Measurements from ENCODE around the gene ZNF823.
A peak's percentile ranks its signal among the peaks of the same experiment; 100 is the strongest.
"Not testable (repeated sequence)": the region's sequence is repeated elsewhere in the genome, so short reads cannot be mapped to it uniquely, and the experiment has no call there.

Gene ZNF823

DNA sequence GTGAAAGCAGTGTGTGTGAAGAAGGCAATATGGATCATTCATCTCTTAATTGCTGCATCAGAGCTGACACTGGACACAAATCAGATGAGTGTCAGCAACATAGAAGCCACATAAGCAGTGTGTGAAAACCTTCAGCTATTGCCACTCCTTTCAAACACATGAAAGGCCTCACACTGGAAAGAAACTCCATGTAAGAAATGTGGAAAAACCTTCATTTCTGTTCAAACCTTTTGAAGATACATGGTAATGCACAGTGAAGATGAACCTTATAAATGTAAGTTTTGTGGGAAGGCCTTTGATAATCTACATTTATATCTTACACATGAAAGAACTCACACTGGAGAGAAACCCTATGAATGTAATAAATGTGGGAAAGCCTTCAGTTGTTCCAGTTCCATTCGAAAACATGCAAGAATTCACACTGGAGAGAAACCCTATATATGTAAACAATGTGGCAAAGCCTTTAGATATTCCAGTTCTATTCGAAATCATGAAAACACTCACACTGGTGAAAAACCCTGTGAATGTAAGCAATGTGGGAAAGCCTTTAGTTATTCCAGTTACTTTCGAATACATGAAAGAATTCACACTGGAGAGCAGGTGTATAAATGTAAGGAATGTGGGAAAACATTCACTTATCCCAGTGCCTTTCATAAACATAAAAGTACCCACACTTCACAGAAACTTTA, 53.6 kb downstream of the ZNF823 start:
- Histone ChIP-seq H3K4me3 (ENCODE audit: low read length in 2 of 2) (no peak overlapping the region), H3K36me3 (ENCODE audit: control insufficient read depth in 2 of 2, insufficient read depth in 2 of 2, low read length in 2 of 2) (no peaks in the 10 kb centered on the region), H3K9ac (ENCODE audit: low read depth in 1 of 2, low read length in 2 of 2) (no peak overlapping the region), H3K4me1 (ENCODE audit: control insufficient read depth in 2 of 2, insufficient read depth in 2 of 2, low read length in 2 of 2) (no peaks in the 10 kb centered on the region), H3K9me3 (ENCODE audit: control insufficient read depth in 2 of 2, low read length in 2 of 2) (peaks cover 14 to 16% of the 10 kb centered on the region in 2 donors), H3K27ac (ENCODE audit: low read depth in 2 of 2, low read length in 2 of 2) (no peak overlapping the region), H3K27me3 (ENCODE audit: control insufficient read depth in 2 of 2, insufficient read depth in 2 of 2, low read length in 2 of 2) (no peaks in the 10 kb centered on the region)

DNA sequence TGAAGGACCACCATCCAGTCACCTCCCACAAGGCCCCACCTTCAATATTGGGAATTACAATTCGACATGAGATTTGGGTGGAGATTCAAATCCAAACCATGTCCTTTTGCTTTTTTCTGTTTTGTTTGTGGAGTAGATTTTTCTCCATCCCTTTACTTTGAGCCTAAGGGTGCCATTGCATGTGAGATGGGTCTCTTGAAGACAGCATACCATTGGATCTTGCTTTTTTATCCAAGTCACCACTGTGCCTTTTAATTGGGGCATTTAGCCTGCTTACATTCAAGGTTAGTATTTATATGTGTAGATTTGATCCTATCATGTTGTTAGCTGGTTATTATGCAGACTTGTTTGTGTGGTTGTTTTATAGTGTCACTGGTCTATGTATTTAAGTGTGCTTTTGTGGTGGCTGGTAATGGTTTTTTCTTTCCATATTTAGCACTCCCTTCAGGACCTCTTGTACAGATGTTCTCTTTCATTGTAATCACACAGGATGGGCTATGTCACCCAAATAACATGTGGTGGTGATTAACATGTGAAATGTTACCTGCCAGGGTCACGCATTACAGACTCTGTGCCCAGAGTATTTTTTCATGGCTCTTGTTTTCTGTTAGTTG, 58.0 kb downstream of the ZNF823 start:
- peaks cover 13 to 14% of the 10 kb centered on the region in 2 donors for H3K9me3 ChIP-seq (ENCODE audit: control insufficient read depth in 2 of 2, low read length in 2 of 2)

GRCh38 chr19:11678504-11678903, 60.2 kb downstream of the ZNF823 start:
- no peaks in the 10 kb centered on the region for H3K36me3 ChIP-seq (ENCODE audit: control insufficient read depth in 2 of 2, insufficient read depth in 2 of 2, low read length in 2 of 2)
- H3K9ac ChIP-seq (ENCODE audit: low read depth in 1 of 2, low read length in 2 of 2): no peak overlapping the region
- no peak overlapping the region for H3K27ac ChIP-seq (ENCODE audit: low read depth in 2 of 2, low read length in 2 of 2)
- H3K4me3 ChIP-seq (ENCODE audit: low read length in 2 of 2): no peak overlapping the region
- no peaks in the 10 kb centered on the region for H3K4me1 ChIP-seq (ENCODE audit: control insufficient read depth in 2 of 2, insufficient read depth in 2 of 2, low read length in 2 of 2)
- H3K9me3 ChIP-seq (ENCODE audit: control insufficient read depth in 2 of 2, low read length in 2 of 2): peaks cover 0 to 11% of the 10 kb centered on the region in 2 donors
- no peaks in the 10 kb centered on the region for H3K27me3 ChIP-seq (ENCODE audit: control insufficient read depth in 2 of 2, insufficient read depth in 2 of 2, low read length in 2 of 2)

More for the DNA sequence above, 58.0 kb downstream of the ZNF823 start:
- no peaks in the 10 kb centered on the region for H3K36me3 ChIP-seq (ENCODE audit: control insufficient read depth in 2 of 2, insufficient read depth in 2 of 2, low read length in 2 of 2)
- no peaks in the 10 kb centered on the region for H3K27me3 ChIP-seq (ENCODE audit: control insufficient read depth in 2 of 2, insufficient read depth in 2 of 2, low read length in 2 of 2)
- no peak overlapping the region for H3K27ac ChIP-seq (ENCODE audit: low read depth in 2 of 2, low read length in 2 of 2)
- H3K4me1 ChIP-seq (ENCODE audit: control insufficient read depth in 2 of 2, insufficient read depth in 2 of 2, low read length in 2 of 2): no peaks in the 10 kb centered on the region
- no peak overlapping the region for H3K9ac ChIP-seq (ENCODE audit: low read depth in 1 of 2, low read length in 2 of 2)
- no peak overlapping the region for H3K4me3 ChIP-seq (ENCODE audit: low read length in 2 of 2)

DNA sequence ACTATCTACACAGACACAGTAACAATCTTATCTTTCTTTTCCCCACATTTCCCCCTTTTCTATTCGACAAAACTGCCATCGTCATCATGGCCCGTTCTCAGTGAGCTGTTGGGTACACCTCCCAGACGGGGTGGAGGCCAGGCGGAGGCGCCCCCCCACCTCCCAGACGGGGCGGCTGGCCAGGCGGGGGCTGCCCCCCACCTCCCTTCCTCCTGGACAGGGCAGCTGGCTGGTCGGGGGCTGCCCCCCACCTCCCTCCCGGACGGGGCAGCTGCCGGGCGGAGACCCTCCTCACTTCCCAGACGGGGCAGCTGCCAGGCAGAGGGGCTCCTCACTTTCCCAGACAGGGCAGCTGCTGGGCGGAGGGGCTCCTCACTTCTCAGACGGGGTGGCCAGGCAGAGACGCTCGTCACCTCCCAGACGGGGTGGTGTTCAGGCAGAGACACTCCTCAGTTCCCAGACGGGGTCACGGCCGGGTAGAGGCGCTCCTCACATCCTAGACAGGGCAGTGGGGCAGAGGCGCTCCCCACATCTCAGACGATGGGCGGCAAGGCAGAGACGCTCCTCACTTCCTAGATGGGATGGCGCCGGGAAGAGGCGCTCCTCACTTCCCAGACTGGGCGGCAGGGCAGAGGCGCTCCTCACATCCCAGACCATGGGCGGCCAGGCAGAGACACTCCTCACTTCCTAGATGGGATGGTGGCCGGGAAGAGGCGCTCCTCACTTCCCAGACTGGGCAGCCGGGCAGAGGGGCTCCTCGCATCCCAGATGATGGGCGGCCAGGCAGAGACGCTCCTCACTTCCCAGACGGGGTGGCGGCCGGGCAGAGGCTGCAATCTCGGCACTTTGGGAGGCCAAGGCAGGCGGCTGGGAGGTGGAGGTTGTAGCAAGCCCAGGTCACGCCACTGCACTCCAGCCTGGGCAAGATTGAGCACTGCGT, 61.8 kb downstream of the ZNF823 start:
- not testable (repeated sequence) for H3K36me3 ChIP-seq (ENCODE audit: control insufficient read depth in 2 of 2, insufficient read depth in 2 of 2, low read length in 2 of 2); H3K4me1 ChIP-seq (ENCODE audit: control insufficient read depth in 2 of 2, insufficient read depth in 2 of 2, low read length in 2 of 2); H3K9me3 ChIP-seq (ENCODE audit: control insufficient read depth in 2 of 2, low read length in 2 of 2); H3K27ac ChIP-seq (ENCODE audit: low read depth in 2 of 2, low read length in 2 of 2); H3K4me3 ChIP-seq (ENCODE audit: low read length in 2 of 2); H3K9ac ChIP-seq (ENCODE audit: low read depth in 1 of 2, low read length in 2 of 2); H3K27me3 ChIP-seq (ENCODE audit: control insufficient read depth in 2 of 2, insufficient read depth in 2 of 2, low read length in 2 of 2)

- Histone ChIP-seq H3K9ac (ENCODE audit: low read depth in 1 of 2, low read length in 2 of 2) (no peak overlapping the region), H3K4me3 (ENCODE audit: low read length in 2 of 2) (no peak overlapping the region), H3K27me3 (ENCODE audit: control insufficient read depth in 2 of 2, insufficient read depth in 2 of 2, low read length in 2 of 2) (no peaks in the 10 kb centered on the region), H3K27ac (ENCODE audit: low read depth in 2 of 2, low read length in 2 of 2) (no peak overlapping the region), H3K36me3 (ENCODE audit: control insufficient read depth in 2 of 2, insufficient read depth in 2 of 2, low read length in 2 of 2) (no peaks in the 10 kb centered on the region), H3K4me1 (ENCODE audit: control insufficient read depth in 2 of 2, insufficient read depth in 2 of 2, low read length in 2 of 2) (no peaks in the 10 kb centered on the region), H3K9me3 (ENCODE audit: control insufficient read depth in 2 of 2, low read length in 2 of 2) (peaks cover 0 to 3% of the 10 kb centered on the region in 2 donors)
These were observed 63.2 kb downstream of the ZNF823 start for GRCh38 chr19:11675569-11675968.

GRCh38 chr19:11674067-11674492, 64.7 kb downstream of the ZNF823 start:
- no peaks in the 10 kb centered on the region for H3K9me3 ChIP-seq (ENCODE audit: control insufficient read depth in 2 of 2, low read length in 2 of 2)
- no peak overlapping the region for H3K27ac ChIP-seq (ENCODE audit: low read depth in 2 of 2, low read length in 2 of 2)
- H3K4me1 ChIP-seq (ENCODE audit: control insufficient read depth in 2 of 2, insufficient read depth in 2 of 2, low read length in 2 of 2): no peaks in the 10 kb centered on the region
- peak overlapping the region; percentile 45 to 55 for H3K4me3 ChIP-seq (ENCODE audit: low read length in 2 of 2)
- H3K36me3 ChIP-seq (ENCODE audit: control insufficient read depth in 2 of 2, insufficient read depth in 2 of 2, low read length in 2 of 2): no peaks in the 10 kb centered on the region
- H3K27me3 ChIP-seq (ENCODE audit: control insufficient read depth in 2 of 2, insufficient read depth in 2 of 2, low read length in 2 of 2): no peaks in the 10 kb centered on the region
- H3K9ac ChIP-seq (ENCODE audit: low read depth in 1 of 2, low read length in 2 of 2): no peak overlapping the region

DNA sequence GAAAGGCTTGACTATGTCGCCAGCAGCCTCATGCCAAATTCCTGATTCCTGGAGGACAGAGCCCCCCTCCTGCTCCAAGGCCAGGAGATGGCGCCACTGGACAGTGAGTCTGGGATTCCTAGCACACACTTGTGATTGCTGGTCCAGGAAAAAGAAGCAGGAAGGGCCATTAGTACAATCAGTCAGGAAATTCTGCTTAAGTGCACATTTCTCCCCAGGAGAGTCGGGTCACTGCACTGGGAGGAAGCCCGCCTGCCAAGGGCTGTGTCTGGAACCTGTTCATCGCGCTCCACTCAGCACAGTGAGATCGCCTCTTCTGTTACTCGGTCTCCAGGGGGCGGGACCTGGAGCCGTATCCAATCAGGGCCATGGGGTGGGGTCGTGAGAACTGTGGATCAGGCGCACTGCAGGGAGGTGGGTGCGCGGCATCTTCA, 65.1 kb downstream of the ZNF823 start:
- no peak overlapping the region for H3K27ac ChIP-seq (ENCODE audit: low read depth in 2 of 2, low read length in 2 of 2)
- no peak overlapping the region for H3K9ac ChIP-seq (ENCODE audit: low read depth in 1 of 2, low read length in 2 of 2)
- no peaks in the 10 kb centered on the region for H3K36me3 ChIP-seq (ENCODE audit: control insufficient read depth in 2 of 2, insufficient read depth in 2 of 2, low read length in 2 of 2)

More for the DNA sequence above, 65.1 kb downstream of the ZNF823 start:
- H3K4me3 ChIP-seq (ENCODE audit: low read length in 2 of 2): peak overlapping the region; percentile 45 to 55
- H3K4me1 ChIP-seq (ENCODE audit: control insufficient read depth in 2 of 2, insufficient read depth in 2 of 2, low read length in 2 of 2): no peaks in the 10 kb centered on the region
- H3K27me3 ChIP-seq (ENCODE audit: control insufficient read depth in 2 of 2, insufficient read depth in 2 of 2, low read length in 2 of 2): no peaks in the 10 kb centered on the region
- H3K9me3 ChIP-seq (ENCODE audit: control insufficient read depth in 2 of 2, low read length in 2 of 2): no peaks in the 10 kb centered on the region
